Measurements from ENCODE around the gene AARS2. TPM values are rescaled to one million over a fixed set of nuclear protein-coding genes. Genes with fewer than 3 reads are reported as not detected.

Gene AARS2
- total and polyA plus RNA-seq, 10 of the 15 experiments (the other 5 are each of a cell fraction or from before 2014, with no cell fraction given): 0.71 to 18.3 (median 12.7) TPM

DNA sequence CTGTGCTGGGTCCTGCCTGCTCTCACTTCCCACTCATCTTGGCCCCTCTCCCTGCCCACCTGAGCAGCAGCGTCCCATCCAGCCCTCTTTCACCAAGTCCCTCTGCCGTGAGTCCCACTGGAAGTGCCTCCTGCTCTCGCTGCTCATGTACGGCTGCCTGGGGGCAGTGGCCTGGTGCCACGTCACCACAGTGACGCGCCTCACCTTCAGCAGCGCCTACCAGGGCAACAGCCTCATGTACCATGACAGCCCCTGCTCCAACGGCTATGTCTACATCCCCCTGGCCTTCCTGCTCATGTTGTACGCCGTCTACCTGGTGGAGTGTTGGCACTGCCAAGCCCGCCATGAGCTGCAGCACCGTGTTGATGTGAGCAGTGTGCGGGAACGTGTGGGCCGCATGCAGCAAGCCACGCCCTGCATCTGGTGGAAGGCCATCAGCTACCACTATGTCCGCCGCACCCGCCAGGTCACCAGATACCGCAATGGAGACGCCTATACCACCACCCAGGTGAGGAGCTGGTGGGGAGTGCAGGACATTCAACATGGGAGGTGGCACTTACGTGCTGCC, 40.1 kb downstream of the AARS2 start (continued):
- TF ChIP-seq ETV6 (conservative IDR thresholded peaks at IDR 0.05 in 1 of 2, IDR thresholded peaks at IDR 0.05 in 1 of 2; ENCODE audit: borderline replicate concordance in 1 of 2, low read depth in 1 of 2): no peak
- TF ChIP-seq ZBTB11 (CRISPR knock-in tag; IDR thresholded peaks at IDR 0.05): no peak
- no peak for TF ChIP-seq POLR2AphosphoS2 (IDR thresholded peaks at IDR 0.05; ENCODE audit: low read depth, low read length)
- no peak for TF ChIP-seq SRF (IDR thresholded peaks at IDR 0.05; ENCODE audit: low read depth in 2 of 2, low read length in 2 of 2)

DNA sequence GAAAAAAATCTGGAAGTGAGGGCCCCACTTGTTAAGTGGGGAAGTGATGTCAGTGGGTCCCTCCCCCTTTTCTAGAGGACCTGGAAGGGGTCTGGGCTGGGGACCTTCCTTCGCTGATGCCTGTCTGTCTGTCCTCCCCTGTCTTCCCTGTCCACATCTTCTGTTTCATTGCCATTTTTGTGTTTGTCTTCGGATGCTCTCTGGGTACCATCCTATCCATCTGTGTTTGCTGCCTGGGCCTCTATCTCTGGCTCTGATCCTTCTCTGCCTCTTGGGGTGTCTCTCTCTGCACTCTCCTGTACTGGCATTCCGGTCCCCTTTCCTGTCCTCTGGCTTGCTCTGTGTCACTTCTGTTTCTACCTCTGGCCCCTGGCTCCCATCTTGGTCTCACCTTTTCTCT, 40.6 kb downstream of the AARS2 start:
- DNase-seq (ENCODE audit: low read depth, low spot score) (no peak), ATAC-seq (no peak), FAIRE-seq (no peak)
- CTCF ChIA-PET: interaction anchor here (1.4 to 1.9 kb wide), 2 partner anchors 19 to 34 kb away, joined by 4 read pairs; no protein-coding TSS in a partner anchor
- Histone ChIP-seq H3K4me2 (ENCODE audit: control insufficient read depth, insufficient read depth) (no peak overlapping the region), H3K27me3 (replicated peaks in 1 of 2; ENCODE audit: control insufficient read depth in 2 of 2, insufficient read depth in 2 of 2, low read length in 1 of 2) (peaks cover 4 to 15% of the 10 kb centered on the region in 2 experiments; a peak in 3 of 4 replicates), H3K9me3 (replicated peaks; ENCODE audit: control insufficient read depth, insufficient read depth, low read length) (no peaks in the 10 kb centered on the region), H3K4me3 (no peak overlapping the region), H3K36me3 (ENCODE audit: control insufficient read depth in 2 of 2, insufficient read depth in 2 of 2, low read length in 1 of 2) (no peaks in the 10 kb centered on the region), H3K79me2 (ENCODE audit: control insufficient read depth, insufficient read depth, low read length) (no peaks in the 10 kb centered on the region), H2AFZ (ENCODE audit: control insufficient read depth, low read depth, low read length) (no peak overlapping the region), H3K27ac (ENCODE audit: control insufficient read depth, insufficient read depth) (no peak overlapping the region), H4K20me1 (ENCODE audit: control insufficient read depth, insufficient read depth) (no peaks in the 10 kb centered on the region), H3K9ac (ENCODE audit: control insufficient read depth, insufficient read depth, low read length) (no peak overlapping the region), H3K4me1 (ENCODE audit: control insufficient read depth, insufficient read depth, low read length) (peaks cover 4% of the 10 kb centered on the region)
- POLR2A ChIA-PET: no interaction called here
- RAD21 ChIA-PET (ENCODE audit: unreplicated experiment): no interaction called here
- SMC1A ChIA-PET (ENCODE audit: uncharacterized antibody, unreplicated experiment): interaction anchor here (0.5 kb wide), 1 partner anchor 1431 kb away, joined by 3 read pairs; no protein-coding TSS in a partner anchor
- intact Hi-C loops (cut with micrococcal nuclease; ENCODE audit: unreplicated experiment): no loop called here
- in situ Hi-C loops (cut with MboI): no loop called here
- TF ChIP-seq DPF2 (IDR thresholded peaks at IDR 0.05): no peak
- TF ChIP-seq, protein P1, sequence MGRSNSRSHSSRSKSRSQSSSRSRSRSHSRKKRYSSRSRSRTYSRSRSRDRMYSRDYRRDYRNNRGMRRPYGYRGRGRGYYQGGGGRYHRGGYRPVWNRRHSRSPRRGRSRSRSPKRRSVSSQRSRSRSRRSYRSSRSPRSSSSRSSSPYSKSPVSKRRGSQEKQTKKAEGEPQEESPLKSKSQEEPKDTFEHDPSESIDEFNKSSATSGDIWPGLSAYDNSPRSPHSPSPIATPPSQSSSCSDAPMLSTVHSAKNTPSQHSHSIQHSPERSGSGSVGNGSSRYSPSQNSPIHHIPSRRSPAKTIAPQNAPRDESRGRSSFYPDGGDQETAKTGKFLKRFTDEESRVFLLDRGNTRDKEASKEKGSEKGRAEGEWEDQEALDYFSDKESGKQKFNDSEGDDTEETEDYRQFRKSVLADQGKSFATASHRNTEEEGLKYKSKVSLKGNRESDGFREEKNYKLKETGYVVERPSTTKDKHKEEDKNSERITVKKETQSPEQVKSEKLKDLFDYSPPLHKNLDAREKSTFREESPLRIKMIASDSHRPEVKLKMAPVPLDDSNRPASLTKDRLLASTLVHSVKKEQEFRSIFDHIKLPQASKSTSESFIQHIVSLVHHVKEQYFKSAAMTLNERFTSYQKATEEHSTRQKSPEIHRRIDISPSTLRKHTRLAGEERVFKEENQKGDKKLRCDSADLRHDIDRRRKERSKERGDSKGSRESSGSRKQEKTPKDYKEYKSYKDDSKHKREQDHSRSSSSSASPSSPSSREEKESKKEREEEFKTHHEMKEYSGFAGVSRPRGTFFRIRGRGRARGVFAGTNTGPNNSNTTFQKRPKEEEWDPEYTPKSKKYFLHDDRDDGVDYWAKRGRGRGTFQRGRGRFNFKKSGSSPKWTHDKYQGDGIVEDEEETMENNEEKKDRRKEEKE (IDR thresholded peaks at IDR 0.05): no peak
- no peak for TF ChIP-seq SRF (IDR thresholded peaks at IDR 0.05; ENCODE audit: low read depth in 2 of 2, low read length in 2 of 2)
- no peak for TF ChIP-seq RAD21 (IDR thresholded peaks at IDR 0.05; ENCODE audit: insufficient read depth, low read depth, low read length)
- no peak for TF ChIP-seq FOXM1 (IDR thresholded peaks at IDR 0.05; ENCODE audit: low read depth, low read length)
- no peak for TF ChIP-seq ZNF384 (IDR thresholded peaks at IDR 0.05; ENCODE audit: borderline replicate concordance, low read depth, low read length)
- no peak for TF ChIP-seq TCF3 (IDR thresholded peaks at IDR 0.05; ENCODE audit: borderline replicate concordance, insufficient read depth, low read depth, low read length)
- TF ChIP-seq RAD51 (IDR thresholded peaks at IDR 0.05): no peak
- no peak for TF ChIP-seq MXI1 (IDR thresholded peaks at IDR 0.05; ENCODE audit: low read depth, low read length)
- no peak for TF ChIP-seq CHD2 (IDR thresholded peaks at IDR 0.05; ENCODE audit: borderline replicate concordance, low read depth, low read length)
- TF ChIP-seq, protein P2, sequence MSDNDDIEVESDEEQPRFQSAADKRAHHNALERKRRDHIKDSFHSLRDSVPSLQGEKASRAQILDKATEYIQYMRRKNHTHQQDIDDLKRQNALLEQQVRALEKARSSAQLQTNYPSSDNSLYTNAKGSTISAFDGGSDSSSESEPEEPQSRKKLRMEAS (IDR thresholded peaks at IDR 0.05; ENCODE audit: low read depth, low read length): no peak
- TF ChIP-seq CHD4 (IDR thresholded peaks at IDR 0.05): no peak
- 49% methylated on average over 3 of the region's 3 CpGs for whole genome bisulfite sequencing (ENCODE audit: insufficient coverage, insufficient replicate concordance, low lambda C conversion rate, missing lambda C conversion rate)
- BruUV-seq (replicated peaks): no TSS peak
